CD4-positive, CD25-positive, alpha-beta regulatory T cell (primary cell): Measurements from ENCODE around the gene MCAM. TPM values are rescaled to one million over a fixed set of nuclear protein-coding genes. Genes with fewer than 3 reads are reported as not detected.

Source experiments
- ATAC-seq, 2 donors: fragments of 150-1000 bp; cut with Tn5 transposase; one replicate each; pipeline ENCODE4 v1.10.0; 2021; ENCODE audit warnings: low read depth in 2 of 2, moderate number of reproducible peaks in 2 of 2, moderate library complexity in 1 of 2
- DNase-seq, 3 donors: peaks; one replicate each; pipeline versions ENCODE4 v3.0.0 to v3.0.0-alpha.2; 2012 to 2022; ENCODE audit warnings: mixed read lengths in 1 of 3
- H3K27ac ChIP-seq: one replicate; pipeline ENCODE4 v1.7.0; 2013; ENCODE audit warnings: mild to moderate bottlenecking, low read length; ENCODE audit not compliant: insufficient read depth, poor library complexity, severe bottlenecking
- H3K27me3 ChIP-seq: one replicate; pipeline ENCODE4 v1.7.0; 2013; ENCODE audit warnings: low read length; ENCODE audit not compliant: control insufficient read depth, insufficient read depth
- H3K36me3 ChIP-seq: one replicate; pipeline ENCODE4 v1.7.0; 2013; ENCODE audit warnings: mild to moderate bottlenecking, low read length, moderate library complexity; ENCODE audit not compliant: control insufficient read depth, insufficient read depth
- H3K4me1 ChIP-seq: 2 replicates; pipeline ENCODE4 v1.7.0; 2013; ENCODE audit warnings: mild to moderate bottlenecking, low read length; ENCODE audit not compliant: insufficient read depth, control insufficient read depth, poor library complexity, severe bottlenecking
- H3K4me3 ChIP-seq: one replicate; pipeline ENCODE4 v1.7.0; 2013; ENCODE audit warnings: low read depth, mild to moderate bottlenecking, low read length, moderate library complexity
- H3K9me3 ChIP-seq, 2 experiments: 1 replicate in 1 of 2; 2 replicates in 1 of 2; pipeline ENCODE4 v1.7.0; 2013; ENCODE audit warnings: low read length in 2 of 2, mild to moderate bottlenecking in 1 of 2, moderate library complexity in 1 of 2; ENCODE audit not compliant: control insufficient read depth in 2 of 2
- H3K27ac Mint-ChIP-seq, 3 donors: one replicate each; pipeline ENCODE4 v1.8.0; 2020 to 2022; ENCODE audit warnings: mild to moderate bottlenecking in 3 of 3, mixed read lengths in 3 of 3, moderate library complexity in 2 of 3
- H3K27me3 Mint-ChIP-seq: one replicate; pipeline ENCODE4 v1.8.0; 2022; ENCODE audit warnings: mild to moderate bottlenecking, mixed read lengths
- H3K36me3 Mint-ChIP-seq: one replicate; pipeline ENCODE4 v1.8.0; 2020; ENCODE audit warnings: mixed read lengths
- H3K4me1 Mint-ChIP-seq, 4 donors: one replicate each; pipeline ENCODE4 v1.8.0; 2020 to 2022; ENCODE audit warnings: mixed read lengths in 4 of 4, mild to moderate bottlenecking in 1 of 4
- H3K4me3 Mint-ChIP-seq, 4 donors: one replicate each; pipeline ENCODE4 v1.8.0; 2020 to 2022; ENCODE audit warnings: mild to moderate bottlenecking in 4 of 4, mixed read lengths in 4 of 4, moderate library complexity in 3 of 4
- H3K9me3 Mint-ChIP-seq, 7 donors: one replicate each; pipeline ENCODE4 v1.8.0; 2020 to 2022; ENCODE audit warnings: mixed read lengths in 7 of 7, mild to moderate bottlenecking in 3 of 7, moderate library complexity in 2 of 7
- polyA plus RNA-seq, 4 donors: library from polyadenylated mRNA; unstranded; fragments of 300-500 nt; fragmentation: Illumina TruSeq; gene quantifications; one replicate each; pipeline ENCODE4 v1.2.3, GENCODE V29; 2021
- total RNA-seq: library from RNA; stranded (reverse); gene quantifications from one replicate; pipeline ENCODE4 v1.2.3, GENCODE V29; 2022

Gene MCAM
- total and polyA plus RNA-seq, 5 donors from 2014 or later, result 0.37 to 10.1 (median 1.6) TPM

- no peaks in the 10 kb centered on the region for H3K9me3 ChIP-seq
- no peak overlapping the region for H3K27ac ChIP-seq
- H3K36me3 ChIP-seq, result no peaks in the 10 kb centered on the region
- DNase-seq (no peak), ATAC-seq (no peak)
- peaks cover 0 to 23% (median 9%) of the 10 kb centered on the region in 4 donors for H3K4me1 Mint-ChIP-seq
- no peaks in the 10 kb centered on the region for H3K36me3 Mint-ChIP-seq
- peaks cover 12% of the 10 kb centered on the region for H3K4me1 ChIP-seq
- H3K27ac Mint-ChIP-seq, result no peak overlapping the region
- peaks cover 23% of the 10 kb centered on the region for H3K27me3 ChIP-seq
- H3K4me3 ChIP-seq, result no peak overlapping the region
- H3K4me3 Mint-ChIP-seq, result no peak overlapping the region
- H3K27me3 Mint-ChIP-seq, result peaks cover 68% of the 10 kb centered on the region
- no peaks in the 10 kb centered on the region for H3K9me3 Mint-ChIP-seq
Measured at GRCh38 chr11:119361056-119361787, 44.3 kb upstream of the MCAM start.

- Histone ChIP-seq H3K27me3 (peaks cover 11% of the 10 kb centered on the region), H3K4me3 (no peak overlapping the region), H3K4me1 (peaks cover 16% of the 10 kb centered on the region), H3K9me3 (no peaks in the 10 kb centered on the region), H3K27ac (no peak overlapping the region), H3K36me3 (no peaks in the 10 kb centered on the region)
- Mint-ChIP-seq H3K4me1 (peaks cover 0 to 26% (median 9%) of the 10 kb centered on the region in 4 donors), H3K27ac (peak overlapping the region in 1 of 3 donors; percentile 35), H3K36me3 (no peaks in the 10 kb centered on the region), H3K27me3 (peaks cover 64% of the 10 kb centered on the region), H3K9me3 (no peaks in the 10 kb centered on the region), H3K4me3 (no peak overlapping the region)
- DNase-seq, result peak in 1 of 3 donors; percentile 38
- no peak for ATAC-seq
Measured at GRCh38 chr11:119359365-119360214, 42.7 kb upstream of the MCAM start.

GRCh38 chr11:119357074-119357473 is 40.1 kb upstream of the MCAM start:
- Mint-ChIP-seq H3K36me3 (no peaks in the 10 kb centered on the region), H3K4me3 (peak overlapping the region; percentile 8 to 84 (median 60)), H3K4me1 (peaks cover 0 to 15% (median 6%) of the 10 kb centered on the region in 4 donors), H3K27ac (peak overlapping the region in 2 of 3 donors; percentile 79 to 81), H3K9me3 (no peaks in the 10 kb centered on the region), H3K27me3 (peaks cover 65% of the 10 kb centered on the region)
- no peak for DNase-seq
- Histone ChIP-seq H3K4me3 (no peak overlapping the region), H3K9me3 (no peaks in the 10 kb centered on the region), H3K27me3 (peaks cover 12% of the 10 kb centered on the region), H3K36me3 (no peaks in the 10 kb centered on the region), H3K27ac (no peak overlapping the region), H3K4me1 (peaks cover 10% of the 10 kb centered on the region)
- no peak for ATAC-seq

GRCh38 chr11:119356349-119357031 is 39.6 kb upstream of the MCAM start:
- Mint-ChIP-seq H3K4me3 (peak overlapping the region; percentile 82 to 94 (median 92)), H3K4me1 (peaks cover 0 to 15% (median 6%) of the 10 kb centered on the region in 4 donors), H3K27me3 (peaks cover 67% of the 10 kb centered on the region), H3K36me3 (no peaks in the 10 kb centered on the region), H3K27ac (peak overlapping the region in 2 of 3 donors; percentile 81 to 90), H3K9me3 (no peaks in the 10 kb centered on the region)
- H3K4me3 ChIP-seq, result peak overlapping the region; percentile 77
- H3K27me3 ChIP-seq, result peaks cover 15% of the 10 kb centered on the region
- peaks cover 10% of the 10 kb centered on the region for H3K4me1 ChIP-seq
- no peaks in the 10 kb centered on the region for H3K9me3 ChIP-seq
- DNase-seq (peak; percentile 57 to 76 (median 69)), ATAC-seq (peak; percentile 82 to 85)
- H3K27ac ChIP-seq, result no peak overlapping the region
- no peaks in the 10 kb centered on the region for H3K36me3 ChIP-seq

- DNase-seq (no peak), ATAC-seq (no peak)
- no peaks in the 10 kb centered on the region for H3K36me3 Mint-ChIP-seq
- H3K4me3 Mint-ChIP-seq, result peak overlapping the region; percentile 3 to 76 (median 52)
- no peak overlapping the region for H3K27ac Mint-ChIP-seq
- no peaks in the 10 kb centered on the region for H3K36me3 ChIP-seq
- no peaks in the 10 kb centered on the region for H3K9me3 ChIP-seq
- no peak overlapping the region for H3K27ac ChIP-seq
- H3K27me3 Mint-ChIP-seq, result peaks cover 65% of the 10 kb centered on the region
- H3K27me3 ChIP-seq, result peaks cover 15% of the 10 kb centered on the region
- H3K9me3 Mint-ChIP-seq, result no peaks in the 10 kb centered on the region
- peaks cover 0 to 15% (median 6%) of the 10 kb centered on the region in 4 donors for H3K4me1 Mint-ChIP-seq
- no peak overlapping the region for H3K4me3 ChIP-seq
- peaks cover 10% of the 10 kb centered on the region for H3K4me1 ChIP-seq
Measured at GRCh38 chr11:119355091-119355843, 38.3 kb upstream of the MCAM start.

GRCh38 chr11:119352857-119353260 is 35.9 kb upstream of the MCAM start:
- H3K27me3 ChIP-seq, result peaks cover 12% of the 10 kb centered on the region
- no peaks in the 10 kb centered on the region for H3K9me3 Mint-ChIP-seq
- no peak overlapping the region for H3K27ac ChIP-seq
- H3K27ac Mint-ChIP-seq, result no peak overlapping the region
- H3K4me3 ChIP-seq, result no peak overlapping the region
- H3K9me3 ChIP-seq, result no peaks in the 10 kb centered on the region
- peaks cover 53% of the 10 kb centered on the region for H3K27me3 Mint-ChIP-seq
- H3K4me1 ChIP-seq, result peaks cover 10% of the 10 kb centered on the region
- H3K36me3 Mint-ChIP-seq, result no peaks in the 10 kb centered on the region
- ATAC-seq (no peak), DNase-seq (no peak)
- H3K4me3 Mint-ChIP-seq, result peak overlapping the region in 2 of 4 donors; percentile 3 to 11
- H3K4me1 Mint-ChIP-seq, result peaks cover 0 to 15% (median 6%) of the 10 kb centered on the region in 4 donors
- no peaks in the 10 kb centered on the region for H3K36me3 ChIP-seq

GRCh38 chr11:119351232-119351631 is 34.3 kb upstream of the MCAM start:
- Mint-ChIP-seq H3K4me1 (peaks cover 0 to 8% (median under 1%) of the 10 kb centered on the region in 4 donors), H3K27ac (peak overlapping the region in 1 of 3 donors; percentile 63), H3K36me3 (no peaks in the 10 kb centered on the region), H3K9me3 (peaks cover 0 to 2% (median 0%) of the 10 kb centered on the region in 7 donors), H3K27me3 (peaks cover 56% of the 10 kb centered on the region), H3K4me3 (no peak overlapping the region)
- DNase-seq (no peak), ATAC-seq (no peak)
- Histone ChIP-seq H3K27me3 (peaks cover 6% of the 10 kb centered on the region), H3K4me1 (peaks cover 4% of the 10 kb centered on the region), H3K4me3 (no peak overlapping the region), H3K27ac (no peak overlapping the region), H3K36me3 (no peaks in the 10 kb centered on the region), H3K9me3 (no peaks in the 10 kb centered on the region)
